ENCODE results near the gene ATCAY. TPM values are rescaled to one million over a fixed set of nuclear protein-coding genes. Genes with fewer than 3 reads are reported as not detected.
"Not testable (repeated sequence)": the region's sequence is repeated elsewhere in the genome, so short reads cannot be mapped to it uniquely, and the experiment has no call there.

The ATCAY gene
- total RNA-seq, 1 donor from 2014 or later = not detected

DNA sequence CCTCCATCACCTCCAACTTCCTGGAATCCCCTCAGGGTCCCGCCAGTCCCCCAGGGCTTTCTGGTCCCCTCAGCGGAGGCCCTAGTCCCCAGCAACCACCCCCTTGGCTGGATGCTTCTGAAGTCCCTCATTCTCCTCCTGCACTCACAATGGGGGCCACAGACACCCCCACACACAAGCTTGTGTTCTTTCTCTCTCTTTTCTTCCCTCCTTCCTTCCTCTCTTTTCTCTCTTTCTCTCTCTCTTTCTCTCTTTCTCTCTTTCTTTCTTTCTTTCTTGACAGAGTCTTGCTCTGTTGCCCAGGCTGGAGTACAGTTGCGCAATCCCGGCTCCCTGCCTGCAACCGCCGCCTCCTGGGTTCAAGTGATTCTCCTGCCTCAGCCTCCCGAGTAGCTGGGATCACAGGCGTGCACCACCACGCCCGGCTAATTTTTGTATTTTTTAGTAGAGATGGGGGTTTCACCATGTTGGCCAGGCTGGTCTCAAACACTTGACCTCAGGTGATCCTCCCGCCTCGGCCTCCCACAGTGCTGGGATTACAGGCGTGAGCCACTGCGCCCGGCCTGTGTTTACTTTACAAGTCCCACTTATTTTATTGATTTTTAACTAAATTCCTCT is 66.9 kb downstream of the ATCAY start:
- DNase-seq (ENCODE audit: low read depth in 2 of 2) = not testable (repeated sequence)

DNA sequence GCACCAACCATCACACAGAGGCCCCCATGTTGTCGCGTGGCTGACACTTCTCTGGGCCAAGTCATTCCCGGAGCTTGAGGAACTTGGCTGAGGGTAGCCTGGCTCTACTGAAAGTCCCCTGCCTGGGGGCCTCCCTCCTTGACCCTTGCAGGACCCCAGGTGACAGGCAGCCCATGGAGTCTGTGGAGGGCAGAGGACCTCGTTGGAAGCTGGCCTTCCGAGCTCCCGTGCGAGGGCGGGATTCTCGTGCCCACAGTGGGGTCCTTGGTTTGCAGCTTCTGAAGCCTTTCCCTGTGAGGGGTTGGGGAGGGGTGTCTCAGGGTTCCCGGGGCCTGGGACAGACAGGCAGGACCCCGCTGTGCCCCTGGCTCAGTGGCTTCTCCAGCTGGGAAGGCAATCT is 68.8 kb downstream of the ATCAY start:
- no peak for DNase-seq (ENCODE audit: low read depth in 2 of 2)

DNA sequence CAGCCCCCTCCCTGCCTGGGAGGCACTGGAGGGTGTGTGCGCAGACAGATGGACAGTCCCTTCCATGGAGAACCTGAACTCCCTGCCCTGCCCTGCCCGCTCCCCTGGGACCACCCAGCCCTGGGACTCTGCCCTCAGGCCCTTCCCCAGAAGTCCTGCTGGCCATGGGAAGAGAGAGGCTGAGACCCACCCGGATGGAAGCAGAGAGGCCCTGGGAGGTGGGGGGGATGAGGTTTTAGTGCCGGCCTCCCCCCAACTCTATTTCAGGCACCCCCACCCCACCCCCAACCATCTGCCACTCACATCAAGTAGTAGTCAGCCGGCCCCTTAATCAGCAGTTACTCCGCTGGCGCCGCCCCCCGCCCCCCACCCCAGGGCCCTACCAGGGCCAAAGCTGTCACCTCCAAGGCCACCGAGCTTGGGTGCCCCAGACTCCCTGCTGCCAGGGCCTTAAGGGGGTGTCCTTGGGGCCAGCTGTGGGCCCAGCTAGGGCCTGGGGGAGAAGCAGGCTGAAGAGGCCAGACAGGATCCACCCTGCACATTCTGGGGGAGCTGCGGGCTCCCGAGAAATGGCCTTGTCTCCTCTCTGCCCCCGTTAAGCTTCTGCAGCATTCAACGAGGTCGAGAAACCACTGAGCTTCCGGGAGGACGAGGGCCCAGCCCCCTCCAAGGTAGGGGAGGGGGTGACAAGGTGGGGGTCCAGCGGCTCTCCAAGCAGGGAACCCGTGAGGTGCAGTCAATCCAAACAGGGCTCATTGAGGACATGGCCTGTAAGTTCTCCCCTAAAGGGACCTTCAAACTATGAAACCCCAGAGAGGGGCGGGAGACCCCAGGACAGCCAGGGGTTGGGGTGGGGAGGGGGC is 69.7 kb downstream of the ATCAY start:
- DNase-seq (ENCODE audit: low read depth in 2 of 2) = no peak

DNA sequence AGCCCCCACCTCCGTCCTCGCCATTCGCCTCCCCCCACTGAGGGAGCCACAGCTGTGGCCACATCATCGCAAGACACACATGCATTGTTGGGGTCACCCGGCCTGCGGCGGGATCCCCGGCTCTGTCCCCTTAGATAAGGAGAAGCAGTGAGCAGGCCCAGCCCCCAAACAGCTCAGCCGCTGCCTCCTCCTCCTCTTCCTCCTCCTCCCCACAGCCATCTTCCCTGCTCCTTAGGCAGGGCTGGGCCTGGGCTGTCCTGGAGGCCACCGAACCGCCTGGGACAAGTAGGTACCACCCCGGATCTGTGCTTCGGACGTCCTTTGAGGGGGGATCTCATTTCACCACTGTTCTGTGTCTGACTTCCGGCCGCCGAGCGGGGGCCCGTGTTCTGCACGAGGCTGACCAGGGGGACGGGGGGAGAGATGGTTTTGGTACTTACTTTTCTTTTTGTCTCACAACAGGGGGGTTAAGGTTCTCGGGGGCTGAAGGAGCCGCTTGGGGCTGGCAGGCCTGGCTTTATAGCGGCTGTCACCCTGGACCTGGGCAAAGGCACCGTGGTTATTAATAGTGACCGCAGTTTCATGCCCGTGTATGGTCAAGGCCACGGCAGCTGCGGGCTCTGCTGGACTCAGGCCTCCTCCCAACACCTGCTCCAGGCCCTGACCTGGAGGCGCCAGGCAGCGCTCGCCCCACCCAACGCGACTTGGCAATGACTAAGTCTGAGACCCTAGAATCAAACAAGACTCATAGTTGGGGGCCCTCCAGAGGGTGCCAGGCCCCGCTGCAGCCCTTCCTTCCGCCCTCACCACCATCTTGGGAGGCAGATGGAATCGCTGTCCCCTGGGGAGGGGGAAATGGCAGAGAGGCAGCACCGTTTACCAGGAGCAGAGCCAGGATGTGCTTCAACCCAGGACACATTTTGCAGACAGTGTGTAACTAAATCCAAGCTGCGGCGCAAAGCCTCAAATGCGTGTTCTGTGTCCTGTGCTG is 70.7 kb downstream of the ATCAY start:
- no peak for DNase-seq (ENCODE audit: low read depth in 2 of 2)

DNA sequence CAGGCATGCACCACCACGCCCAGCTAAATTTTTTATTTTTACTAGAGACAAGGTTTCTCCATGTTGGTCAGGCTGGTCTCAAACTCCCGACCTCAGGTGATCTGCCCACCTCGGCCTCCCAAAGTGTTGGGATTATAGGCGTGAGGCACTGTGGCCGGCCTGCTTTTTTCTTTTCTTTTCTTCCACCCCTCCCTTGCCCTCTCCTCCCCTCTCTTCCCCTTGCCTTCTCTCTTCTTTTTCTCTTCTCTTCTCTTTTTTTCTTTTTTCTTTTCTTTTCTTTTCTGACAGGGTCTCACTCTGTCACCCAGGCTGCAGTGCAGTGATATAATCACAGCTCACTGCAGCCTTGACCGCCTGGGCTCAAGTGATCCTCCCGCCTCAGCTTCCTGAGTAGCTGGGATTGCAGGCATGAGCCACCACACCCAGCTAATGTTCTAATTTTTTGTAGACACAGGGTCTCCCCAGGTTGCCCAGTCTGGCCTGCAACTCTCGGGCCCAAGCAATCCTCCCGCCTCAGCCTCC is 72.3 kb downstream of the ATCAY start:
- DNase-seq (ENCODE audit: low read depth in 2 of 2) = not testable (repeated sequence)

DNA sequence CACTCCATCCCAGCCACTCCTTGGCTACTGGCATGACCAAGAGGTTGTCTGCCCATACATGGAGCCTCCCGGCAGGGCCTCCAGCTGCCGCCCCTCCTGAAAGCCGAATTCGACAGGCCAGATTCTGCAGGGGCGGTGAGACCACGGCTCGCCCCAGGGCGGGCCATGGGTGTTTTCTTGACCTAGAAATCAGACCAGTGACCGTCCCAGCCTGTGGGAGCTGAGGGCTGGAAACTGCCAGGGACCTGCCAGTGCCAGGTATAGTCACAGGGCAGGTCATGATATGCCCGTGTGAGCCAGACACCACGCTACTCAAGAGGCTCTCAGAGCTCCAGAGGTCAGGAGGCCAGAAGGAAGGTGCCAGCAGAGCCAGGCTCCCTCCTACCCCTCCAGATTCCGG is 73.6 kb downstream of the ATCAY start:
- no peak for DNase-seq (ENCODE audit: low read depth in 2 of 2)

DNA sequence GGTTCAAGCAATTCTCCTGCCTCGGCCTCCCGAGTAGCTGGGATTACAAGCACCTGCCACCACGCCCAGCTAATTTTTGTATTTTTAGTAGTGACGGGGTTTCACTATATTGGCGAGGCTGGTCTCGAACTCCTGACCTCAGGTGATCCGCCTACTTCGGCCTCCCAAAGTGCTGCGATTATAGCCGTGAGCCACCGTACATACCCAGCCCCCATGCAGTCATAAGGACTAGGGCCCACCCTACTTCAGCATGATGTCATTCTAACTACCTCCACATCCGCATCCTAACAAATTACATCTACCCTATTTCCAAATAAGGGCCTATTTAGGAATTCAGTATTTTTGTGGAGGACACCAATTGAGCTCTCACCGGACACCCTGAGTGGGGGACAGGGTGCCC is 74.8 kb downstream of the ATCAY start:
- DNase-seq (ENCODE audit: low read depth in 2 of 2) = not testable (repeated sequence)

DNA sequence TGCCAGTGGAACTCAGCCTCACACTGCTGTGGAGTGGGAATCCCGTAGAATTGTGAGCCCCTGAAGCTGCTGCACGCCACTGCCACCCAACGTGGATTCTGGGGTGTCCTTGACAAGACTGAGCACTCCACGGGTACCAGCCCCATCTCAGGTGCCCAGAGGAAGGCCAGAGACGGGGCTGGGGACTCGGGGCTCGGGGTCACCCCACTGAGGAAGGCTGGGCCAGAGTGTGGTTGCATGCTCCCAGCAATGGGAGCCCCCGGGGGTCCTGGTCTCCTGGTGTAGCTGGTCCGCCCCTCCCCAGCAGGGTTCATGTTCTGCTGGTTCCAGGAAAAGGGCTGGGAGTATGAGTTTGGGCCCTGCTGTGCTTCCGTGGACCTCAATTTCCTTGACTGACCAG is 75.2 kb downstream of the ATCAY start:
- DNase-seq (ENCODE audit: low read depth in 2 of 2) = no peak

DNA sequence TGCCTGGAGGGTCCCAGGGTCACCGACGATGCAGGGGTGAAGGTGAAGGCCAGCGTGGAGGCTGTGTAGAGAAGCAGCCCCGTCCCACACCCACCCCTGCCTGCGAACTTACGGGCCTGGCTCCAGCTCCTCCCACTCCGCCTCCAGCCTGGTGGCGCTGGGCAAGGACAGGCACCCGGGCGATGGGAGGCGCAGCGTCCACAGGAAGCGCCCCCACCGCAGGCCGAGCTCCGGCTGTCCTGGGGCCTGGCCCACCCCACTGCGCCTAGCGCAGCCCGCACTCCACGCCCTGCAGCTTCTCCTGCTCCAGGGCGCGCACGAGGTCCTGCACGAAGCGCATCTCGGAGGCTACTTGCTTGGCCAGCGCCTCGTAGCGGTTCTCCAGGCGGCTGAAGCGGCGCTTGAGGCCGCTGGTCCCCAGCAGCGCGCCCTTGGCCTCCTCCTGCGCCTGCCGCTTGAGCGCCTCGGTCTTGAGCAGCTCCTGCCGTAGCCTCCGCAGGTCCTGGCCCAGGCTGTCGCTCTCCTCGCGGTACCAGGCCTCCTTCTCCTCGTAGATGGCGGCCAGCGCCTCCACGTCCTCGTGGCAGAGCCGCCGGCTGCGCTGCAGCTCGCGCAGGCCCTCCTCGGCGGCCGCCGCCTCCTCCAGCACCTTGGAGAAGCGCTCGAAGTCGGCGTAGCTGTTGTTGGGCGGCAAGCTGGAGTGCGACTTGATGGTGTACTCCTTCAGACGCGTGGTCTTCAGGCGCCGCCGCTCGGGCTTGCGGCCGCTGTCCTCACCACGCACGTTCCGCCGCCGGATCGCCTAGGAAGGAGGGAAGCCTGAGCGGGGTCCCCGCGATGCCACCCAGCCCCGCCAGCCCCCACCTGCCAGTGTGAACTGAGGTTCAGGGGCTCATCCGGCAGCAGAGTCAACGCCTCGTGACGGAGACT is 78.6 kb downstream of the ATCAY start:
- no peak for DNase-seq (ENCODE audit: low read depth in 2 of 2)

DNA sequence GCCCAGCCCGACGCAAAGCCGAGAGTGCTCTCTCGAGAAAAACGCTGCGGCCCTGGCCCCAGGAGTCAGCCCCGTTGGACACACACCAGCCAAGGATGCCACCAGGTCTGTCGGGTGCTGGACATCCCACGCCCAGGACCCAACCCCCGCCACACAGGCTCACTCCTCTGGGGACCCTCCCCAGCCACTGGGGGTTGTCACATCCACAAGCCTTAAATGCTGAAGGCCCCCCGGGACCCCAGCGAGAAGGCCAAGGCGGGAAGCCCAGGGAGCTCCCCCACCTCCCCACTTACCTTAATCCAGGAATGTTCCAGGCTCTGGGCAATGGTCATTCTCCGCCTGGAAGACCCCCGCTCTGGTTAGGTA is 79.3 kb downstream of the ATCAY start:
- no peak for DNase-seq (ENCODE audit: low read depth in 2 of 2)

DNA sequence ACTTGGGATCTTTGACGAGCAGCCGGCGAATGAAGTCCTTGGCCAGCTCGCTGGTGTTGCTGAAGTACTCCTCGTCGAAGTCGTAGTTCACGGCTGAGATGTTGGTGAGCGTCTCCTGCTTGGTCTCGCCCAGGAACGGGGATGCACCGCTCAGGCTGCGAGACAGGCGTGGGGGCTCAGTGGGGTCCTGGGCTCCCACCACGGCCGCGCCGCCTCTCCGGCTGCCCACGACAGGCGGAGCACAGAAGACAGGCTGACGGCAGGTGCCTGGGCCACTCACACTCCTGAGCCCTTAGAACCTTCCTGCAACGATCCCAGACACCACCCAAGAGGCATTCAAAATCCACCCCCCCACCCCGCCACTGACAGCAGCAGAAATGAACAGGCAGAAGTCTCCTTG is 80.5 kb downstream of the ATCAY start:
- no peak for DNase-seq (ENCODE audit: low read depth in 2 of 2)

DNA sequence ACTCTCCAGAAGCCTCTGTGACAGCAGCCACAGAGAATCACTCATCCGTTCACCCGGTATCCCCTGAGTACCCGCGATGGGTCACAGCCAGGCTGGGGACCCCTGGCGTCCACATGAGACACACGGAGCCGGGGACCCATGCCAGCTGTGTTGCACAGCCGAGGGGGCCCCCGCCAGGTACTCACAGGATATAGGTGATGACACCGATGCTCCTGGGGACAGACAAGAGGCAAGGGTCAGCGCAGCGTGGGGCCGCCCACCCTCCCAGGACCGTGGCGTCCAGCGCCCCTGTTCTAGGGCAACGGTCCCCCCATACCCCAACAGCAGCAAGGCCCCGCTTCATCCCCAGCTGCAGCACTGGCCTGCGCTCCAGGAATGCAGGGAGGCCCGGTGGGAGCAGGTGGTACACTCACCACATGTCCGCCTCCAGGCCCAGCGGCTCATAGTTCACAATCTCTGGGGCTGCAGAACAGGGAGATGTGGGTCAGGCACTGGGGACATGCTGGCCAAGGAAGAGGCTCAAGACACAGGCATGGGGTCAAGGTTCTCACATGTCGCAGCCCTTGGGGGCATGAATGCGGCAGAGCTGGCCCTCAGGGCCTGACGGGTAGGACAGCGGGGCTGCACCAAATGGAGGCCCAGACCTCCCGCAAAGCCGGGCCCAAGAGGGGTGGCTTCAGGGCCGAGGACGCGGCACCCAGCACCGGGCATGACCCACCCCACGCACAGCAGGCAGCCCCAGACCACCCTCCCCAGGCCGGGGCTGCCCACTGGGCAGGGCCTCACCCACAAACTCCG is 83.2 kb downstream of the ATCAY start:
- DNase-seq (ENCODE audit: low read depth in 2 of 2) = no peak

DNA sequence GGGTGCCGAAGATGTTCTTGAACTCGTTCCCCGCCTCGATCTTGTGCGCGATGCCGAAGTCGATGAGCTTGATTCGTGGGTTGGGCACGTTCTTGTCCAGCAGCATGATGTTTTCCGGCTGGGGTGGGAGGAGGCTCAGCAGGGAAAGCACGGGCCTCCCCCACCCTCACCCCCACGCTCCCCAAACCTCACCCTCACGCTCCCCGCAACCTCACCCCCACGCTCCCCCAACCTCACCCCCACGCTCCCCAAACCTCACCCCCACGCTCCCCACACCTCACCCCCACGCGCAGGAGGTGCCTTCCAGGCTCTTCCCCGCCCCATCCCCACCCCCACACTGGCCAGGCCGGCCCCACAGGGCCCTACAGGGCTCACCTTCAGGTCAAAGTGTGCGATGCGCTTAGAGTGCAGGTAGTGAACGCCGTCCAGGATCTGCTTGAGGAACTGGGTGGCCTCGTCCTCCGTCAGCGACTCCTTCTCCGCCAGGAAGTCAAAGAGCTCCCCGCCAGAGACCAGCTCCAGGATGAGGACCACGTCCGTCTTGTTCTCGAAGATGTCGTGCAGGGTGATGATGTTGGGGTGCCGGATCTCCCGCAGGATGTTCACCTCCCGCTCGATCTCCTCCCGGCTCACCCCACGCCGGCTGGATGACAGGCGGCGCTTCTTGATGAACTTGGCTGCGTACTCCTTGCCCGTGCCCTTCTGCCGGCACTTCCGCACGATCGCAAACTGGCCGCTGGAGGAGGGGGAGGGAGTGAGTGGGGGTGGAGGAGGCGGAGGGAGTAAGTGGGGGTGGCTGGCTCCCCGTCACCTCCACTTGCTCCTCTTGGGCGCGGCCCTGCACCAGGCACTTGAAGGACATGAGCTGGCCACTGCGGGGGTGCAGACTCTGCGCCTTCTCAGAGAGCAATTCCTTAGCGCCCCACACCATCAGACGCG is 84.0 kb downstream of the ATCAY start:
- DNase-seq (ENCODE audit: low read depth in 2 of 2) = no peak

DNA sequence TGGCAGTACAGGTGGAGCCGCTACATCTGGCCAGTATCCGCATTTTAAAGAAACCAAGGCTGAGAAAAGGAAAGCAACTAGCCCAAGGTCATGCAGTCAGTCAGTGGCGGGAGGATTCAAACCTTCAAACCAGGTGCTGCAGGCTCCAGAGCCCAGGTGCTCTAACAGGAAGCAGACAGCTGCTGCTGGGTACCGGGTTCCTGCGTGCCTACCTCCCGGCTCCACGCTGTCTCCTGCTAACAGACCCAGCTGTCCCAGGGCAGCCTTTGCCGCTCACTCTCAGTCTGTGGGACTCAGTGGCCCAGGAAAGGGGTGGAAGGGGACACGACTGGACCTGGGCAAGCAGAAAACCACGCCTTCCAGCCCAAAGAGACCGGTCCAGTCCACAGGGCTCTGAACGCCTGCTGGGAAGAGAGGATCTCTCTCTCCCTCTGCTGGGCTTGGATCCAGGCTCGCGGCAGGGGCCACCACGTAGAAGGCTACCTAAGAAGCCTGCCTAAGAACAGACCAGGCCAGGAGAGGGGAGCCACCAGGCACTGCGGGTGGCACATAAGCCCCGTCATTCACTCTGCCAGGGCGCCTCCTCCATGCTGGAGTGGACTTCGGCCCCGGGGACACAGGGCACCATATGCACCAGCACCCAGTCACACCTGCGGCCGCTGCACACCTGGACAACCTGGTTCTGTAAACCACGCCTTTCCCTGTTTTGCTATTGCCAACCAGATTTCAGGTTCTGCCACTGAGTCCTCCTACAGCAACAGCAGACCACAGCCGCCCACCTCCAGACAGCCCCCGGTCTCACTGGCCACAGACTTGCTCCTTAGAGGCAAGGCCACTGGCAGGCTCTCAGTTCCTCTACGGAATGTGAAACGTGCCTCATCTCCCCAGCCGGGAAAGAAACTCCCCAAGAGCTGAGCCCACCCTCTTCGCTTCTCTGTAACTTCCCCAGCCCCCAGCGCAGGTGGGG is 85.8 kb downstream of the ATCAY start:
- DNase-seq (ENCODE audit: low read depth in 2 of 2) = no peak

DNA sequence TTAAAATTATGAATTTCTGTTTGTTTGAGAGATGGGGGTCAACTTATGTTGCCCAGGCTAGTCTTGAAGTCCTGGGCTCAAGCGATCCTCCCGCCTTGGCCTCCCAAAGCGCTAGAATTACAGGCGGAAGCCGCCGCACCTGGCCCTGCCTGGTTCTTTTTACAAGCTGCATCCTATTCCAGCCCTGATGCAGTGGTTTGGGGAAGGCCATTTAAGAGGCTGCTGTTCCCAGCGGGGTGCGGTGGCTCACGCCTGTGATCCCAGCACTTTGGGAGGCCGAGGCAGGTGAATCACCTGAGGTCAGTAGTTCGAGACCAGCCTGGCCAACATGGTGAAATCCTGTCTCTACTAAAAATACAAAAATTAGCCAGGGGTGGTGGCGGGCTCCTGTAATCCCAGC is 87.5 kb downstream of the ATCAY start:
- DNase-seq (ENCODE audit: low read depth in 2 of 2) = peak in 1 of 2 donors; percentile 1

DNA sequence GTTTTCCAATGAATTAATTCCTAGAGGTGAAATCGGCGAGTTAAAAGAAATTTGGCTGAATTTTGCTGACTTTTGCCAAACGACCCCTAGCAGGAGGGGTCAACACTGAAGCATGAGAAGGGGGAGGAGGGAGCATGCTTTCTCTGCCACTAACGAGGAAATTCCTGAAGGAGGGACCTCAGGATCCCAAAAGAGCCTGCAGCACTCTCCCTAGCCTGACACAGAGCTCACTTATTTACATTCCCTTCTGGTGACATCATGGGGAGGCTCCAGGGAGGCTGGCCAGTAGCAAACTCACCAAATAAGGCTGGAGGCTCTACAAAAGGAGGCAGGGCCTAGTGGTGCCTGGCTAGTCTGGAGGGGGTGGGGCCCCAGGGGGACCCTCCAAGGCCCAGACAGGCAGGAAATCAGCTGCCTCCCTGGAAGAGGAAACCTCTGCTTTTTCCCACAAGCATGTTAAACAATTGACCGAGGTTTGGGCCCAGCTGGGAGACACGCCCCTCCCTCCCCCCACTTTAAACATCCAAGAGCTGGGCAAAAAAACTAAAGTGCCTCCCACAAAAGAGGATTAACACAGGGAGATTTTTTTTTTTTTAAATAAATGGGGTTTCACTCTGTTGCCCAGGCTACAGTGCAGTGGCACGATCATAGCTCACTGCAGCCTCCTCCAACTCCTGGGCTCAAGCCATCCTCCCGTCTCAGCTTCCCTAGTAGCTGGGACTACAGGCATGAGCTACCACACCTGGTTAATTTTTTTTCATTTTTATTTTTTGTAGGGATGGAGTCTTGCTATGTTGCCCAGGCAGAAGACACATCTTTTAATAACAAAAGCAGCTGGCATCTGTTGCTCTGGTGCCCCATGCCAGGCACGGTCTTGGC is 88.3 kb downstream of the ATCAY start:
- DNase-seq (ENCODE audit: low read depth in 2 of 2) = peak; percentile 99 to 100
